Measurements from ENCODE around the gene FAM25A. TPM values are rescaled to one million over a fixed set of nuclear protein-coding genes. Genes with fewer than 3 reads are reported as not detected.
"Not testable (repeated sequence)": the region's sequence is repeated elsewhere in the genome, so short reads cannot be mapped to it uniquely, and the experiment has no call there.

The FAM25A gene
- total and polyA plus RNA-seq, 2 donors (not counting 3 experiments of a cell fraction or from before 2014, with no cell fraction given) = not detected

- FAIRE-seq (peak; percentile 67), DNase-seq (ENCODE audit: low read depth, low spot score) (peak; percentile 61)
- H3K27me3 ChIP-seq (ENCODE audit: control insufficient read depth in 2 of 2, insufficient read depth in 2 of 2, low read length in 2 of 2); intact Hi-C loops (cut with micrococcal nuclease); H3K36me3 ChIP-seq (ENCODE audit: control insufficient read depth in 2 of 2, extremely low read depth in 1 of 2, insufficient read depth in 2 of 2, low read length in 2 of 2); BruUV-seq (replicated peaks); H2AFZ ChIP-seq (ENCODE audit: low read depth, low read length); H3K79me2 ChIP-seq (ENCODE audit: control insufficient read depth, insufficient read depth, low read length); H3K9ac ChIP-seq (replicated peaks; ENCODE audit: extremely low read depth, insufficient read depth, low read length); H4K20me1 ChIP-seq (replicated peaks; ENCODE audit: control insufficient read depth, extremely low read depth, insufficient read depth, low read length); dilution Hi-C loops (cut with MboI; ENCODE audit: extremely low pct_ligation_motif_present, low sequenced_read_pairs); H3K4me1 ChIP-seq (ENCODE audit: control insufficient read depth, extremely low read depth, insufficient read depth, low read length); H3K9me1 ChIP-seq (replicated peaks; ENCODE audit: control insufficient read depth, extremely low read depth, insufficient read depth, low read length); H3K27ac ChIP-seq (ENCODE audit: insufficient read depth, low read depth, low read length); H3K9me3 ChIP-seq (replicated peaks; ENCODE audit: control insufficient read depth, insufficient read depth, low read length); H3K4me3 ChIP-seq (replicated peaks in 1 of 3; ENCODE audit: insufficient read depth in 1 of 3, low read depth in 1 of 3, low read length in 3 of 3): not testable (repeated sequence)
- POLR2A ChIA-PET = interaction anchor here (0.7 kb wide), 1 partner anchor 122 kb away, joined by 3 read pairs; no protein-coding TSS in a partner anchor
- CTCF ChIA-PET = interaction anchor here (0.6 to 1.1 kb wide), 2 partner anchors 60 to 68 kb away, joined by 3 read pairs; no protein-coding TSS in a partner anchor
- peak; percentile 52 for TF ChIP-seq JUN (IDR thresholded peaks at IDR 0.05; ENCODE audit: borderline replicate concordance, insufficient read depth, insufficient read length, low read depth)
- peak; percentile 77 for TF ChIP-seq FOS (IDR thresholded peaks at IDR 0.05; ENCODE audit: borderline replicate concordance, insufficient read depth, low read length)
- TF ChIP-seq GATA2 (IDR thresholded peaks at IDR 0.05; ENCODE audit: insufficient read depth, insufficient read length, low read depth, low read length) = peak; percentile 93
- H3K4me2 ChIP-seq (ENCODE audit: insufficient read depth, low read length) = peak overlapping the region; percentile 55
Observed at GRCh38 chr10:87025285-87025958, 5.3 kb downstream of the FAM25A start.

GRCh38 chr10:87026747-87027508, 6.8 kb downstream of the FAM25A start:
- H3K4me1 ChIP-seq (ENCODE audit: control insufficient read depth, extremely low read depth, insufficient read depth, low read length); H3K79me2 ChIP-seq (ENCODE audit: control insufficient read depth, insufficient read depth, low read length); dilution Hi-C loops (cut with MboI; ENCODE audit: extremely low pct_ligation_motif_present, low sequenced_read_pairs); H3K9me3 ChIP-seq (replicated peaks; ENCODE audit: control insufficient read depth, insufficient read depth, low read length); DNase-seq (ENCODE audit: low read depth, low spot score); H3K36me3 ChIP-seq (ENCODE audit: control insufficient read depth in 2 of 2, extremely low read depth in 1 of 2, insufficient read depth in 2 of 2, low read length in 2 of 2); H2AFZ ChIP-seq (ENCODE audit: low read depth, low read length); H3K4me2 ChIP-seq (ENCODE audit: insufficient read depth, low read length); H3K27me3 ChIP-seq (ENCODE audit: control insufficient read depth in 2 of 2, insufficient read depth in 2 of 2, low read length in 2 of 2); H3K27ac ChIP-seq (ENCODE audit: insufficient read depth, low read depth, low read length); H3K9me1 ChIP-seq (replicated peaks; ENCODE audit: control insufficient read depth, extremely low read depth, insufficient read depth, low read length); BruUV-seq (replicated peaks); CTCF ChIA-PET; intact Hi-C loops (cut with micrococcal nuclease); H3K9ac ChIP-seq (replicated peaks; ENCODE audit: extremely low read depth, insufficient read depth, low read length); H3K4me3 ChIP-seq (replicated peaks in 1 of 3; ENCODE audit: insufficient read depth in 1 of 3, low read depth in 1 of 3, low read length in 3 of 3); H4K20me1 ChIP-seq (replicated peaks; ENCODE audit: control insufficient read depth, extremely low read depth, insufficient read depth, low read length); FAIRE-seq: not testable (repeated sequence)
- POLR2A ChIA-PET = interaction anchor here (0.5 kb wide), 1 partner anchor 29 kb away, joined by 5 read pairs; no protein-coding TSS in a partner anchor

GRCh38 chr10:87030419-87030818, 10.3 kb downstream of the FAM25A start:
- dilution Hi-C loops (cut with MboI; ENCODE audit: extremely low pct_ligation_motif_present, low sequenced_read_pairs); H3K9me1 ChIP-seq (replicated peaks; ENCODE audit: control insufficient read depth, extremely low read depth, insufficient read depth, low read length); H3K27ac ChIP-seq (ENCODE audit: insufficient read depth, low read depth, low read length); H3K4me1 ChIP-seq (ENCODE audit: control insufficient read depth, extremely low read depth, insufficient read depth, low read length); H3K4me2 ChIP-seq (ENCODE audit: insufficient read depth, low read length); H3K36me3 ChIP-seq (ENCODE audit: control insufficient read depth in 2 of 2, extremely low read depth in 1 of 2, insufficient read depth in 2 of 2, low read length in 2 of 2); POLR2A ChIA-PET; H3K9me3 ChIP-seq (replicated peaks; ENCODE audit: control insufficient read depth, insufficient read depth, low read length); intact Hi-C loops (cut with micrococcal nuclease); H3K27me3 ChIP-seq (ENCODE audit: control insufficient read depth in 2 of 2, insufficient read depth in 2 of 2, low read length in 2 of 2); H4K20me1 ChIP-seq (replicated peaks; ENCODE audit: control insufficient read depth, extremely low read depth, insufficient read depth, low read length); H2AFZ ChIP-seq (ENCODE audit: low read depth, low read length); H3K4me3 ChIP-seq (replicated peaks in 1 of 3; ENCODE audit: insufficient read depth in 1 of 3, low read depth in 1 of 3, low read length in 3 of 3); DNase-seq (ENCODE audit: low read depth, low spot score); H3K79me2 ChIP-seq (ENCODE audit: control insufficient read depth, insufficient read depth, low read length); FAIRE-seq; H3K9ac ChIP-seq (replicated peaks; ENCODE audit: extremely low read depth, insufficient read depth, low read length); BruUV-seq (replicated peaks): not testable (repeated sequence)
- CTCF ChIA-PET = interaction anchor here (0.6 to 1.1 kb wide), 3 partner anchors 8 to 39 kb away, joined by 3 to 5 read pairs (median 3); no protein-coding TSS in a partner anchor
